HT-29 (cell line): ENCODE results near the gene CELA2A. TPM values are rescaled to one million over a fixed set of nuclear protein-coding genes. Genes with fewer than 3 reads are reported as not detected.
"Not testable (repeated sequence)": the region's sequence is repeated elsewhere in the genome, so short reads cannot be mapped to it uniquely, and the experiment has no call there.

Experiments
- DNase-seq: peaks from one replicate; pipeline ENCODE4 v3.0.0-alpha.2; 2015; ENCODE audit warnings: low spot score
- total RNA-seq: library from RNA; depleted of rRNA; stranded (reverse); fragments of >200 nt; shearing (Covaris generic); gene quantifications from 2 replicates; pipeline ENCODE4 v1.2.3, GENCODE V29; 2014

Gene CELA2A
- total RNA-seq, 1 experiment from 2014 or later = not detected

GRCh38 chr1:15444468-15445389 is 11.8 kb upstream of the CELA2A start:
- DNase-seq = no peak

- no peak for DNase-seq
These were observed 11.0 kb upstream of the CELA2A start for GRCh38 chr1:15445390-15446122.

GRCh38 chr1:15446212-15446611 is 10.3 kb upstream of the CELA2A start:
- DNase-seq = no peak

GRCh38 chr1:15448877-15449462 is 7.6 kb upstream of the CELA2A start:
- no peak for DNase-seq

- DNase-seq = no peak
These were observed 7.0 kb upstream of the CELA2A start for GRCh38 chr1:15449567-15449966.

GRCh38 chr1:15451014-15451722 is 5.4 kb upstream of the CELA2A start:
- no peak for DNase-seq

- no peak for DNase-seq
These were observed 4.3 kb upstream of the CELA2A start for GRCh38 chr1:15452216-15452615.

GRCh38 chr1:15452866-15453571 is 3.5 kb upstream of the CELA2A start:
- DNase-seq = no peak

- DNase-seq = no peak
These were observed 2.8 kb upstream of the CELA2A start for GRCh38 chr1:15453734-15454133.

GRCh38 chr1:15454256-15454655 is 2.3 kb upstream of the CELA2A start:
- no peak for DNase-seq

GRCh38 chr1:15455522-15455921 is 1.0 kb upstream of the CELA2A start:
- no peak for DNase-seq

- DNase-seq = no peak
These were observed 1.1 kb downstream of the CELA2A start for GRCh38 chr1:15457585-15457984.

- not testable (repeated sequence) for DNase-seq
These were observed 1.9 kb downstream of the CELA2A start for GRCh38 chr1:15458388-15458787.

- no peak for DNase-seq
These were observed 3.5 kb downstream of the CELA2A start for GRCh38 chr1:15459771-15460707.

GRCh38 chr1:15460708-15461095 is 4.2 kb downstream of the CELA2A start:
- no peak for DNase-seq

GRCh38 chr1:15463064-15463800 is 6.7 kb downstream of the CELA2A start:
- DNase-seq = not testable (repeated sequence)

GRCh38 chr1:15463926-15464322 is 7.4 kb downstream of the CELA2A start:
- not testable (repeated sequence) for DNase-seq

- DNase-seq = no peak
These were observed 9.1 kb downstream of the CELA2A start for GRCh38 chr1:15465674-15466073.

GRCh38 chr1:15466955-15467625 is 10.6 kb downstream of the CELA2A start:
- not testable (repeated sequence) for DNase-seq
